Liver (tissue), 9 donors: ENCODE data around the gene C11orf68. TPM values are rescaled to one million over a fixed set of nuclear protein-coding genes. Genes with fewer than 3 reads are reported as not detected.

Experiments
- DNase-seq: peaks from one replicate; pipeline ENCODE4 v3.0.0-alpha.2; 2017; ENCODE audit warnings: low spot score
- H3K27ac ChIP-seq, 2 donors: one replicate each; pipeline ENCODE4 v1.7.0; 2013; ENCODE audit warnings: inconsistent platforms in 2 of 2, low read length in 2 of 2, control low read depth in 1 of 2, low read depth in 1 of 2, mild to moderate bottlenecking in 1 of 2
- H3K27me3 ChIP-seq, 4 donors: one replicate each; pipeline versions ENCODE4 v1.6.1 to v1.7.0; 2013; ENCODE audit warnings: low read length in 3 of 4, inconsistent platforms in 1 of 4, mild to moderate bottlenecking in 1 of 4, moderate library complexity in 1 of 4; ENCODE audit not compliant: control insufficient read depth in 4 of 4, insufficient read depth in 4 of 4
- H3K36me3 ChIP-seq, 4 donors: one replicate each; pipeline versions ENCODE4 v1.6.1 to v1.7.0; 2013; ENCODE audit warnings: low read length in 3 of 4, mild to moderate bottlenecking in 3 of 4, low read depth in 1 of 4, moderate library complexity in 1 of 4; ENCODE audit not compliant: control insufficient read depth in 4 of 4, insufficient read depth in 3 of 4
- H3K4me1 ChIP-seq, 4 donors: one replicate each; pipeline versions ENCODE4 v1.6.1 to v1.7.0; 2013; ENCODE audit warnings: low read length in 3 of 4, mild to moderate bottlenecking in 3 of 4, moderate library complexity in 1 of 4; ENCODE audit not compliant: control insufficient read depth in 4 of 4, insufficient read depth in 4 of 4
- H3K4me3 ChIP-seq, 3 donors: one replicate each; pipeline versions ENCODE4 v1.6.1 to v1.7.0; 2013; ENCODE audit warnings: low read length in 3 of 3, control low read depth in 1 of 3, low read depth in 1 of 3, mild to moderate bottlenecking in 1 of 3
- H3K9ac ChIP-seq, 2 donors: one replicate each; pipeline ENCODE4 v1.7.0; 2013; ENCODE audit warnings: low read length in 2 of 2, mild to moderate bottlenecking in 2 of 2, moderate library complexity in 2 of 2, control low read depth in 1 of 2, low read depth in 1 of 2
- H3K9me3 ChIP-seq, 4 donors: one replicate each; pipeline versions ENCODE4 v1.6.1 to v1.7.0; 2013; ENCODE audit warnings: low read length in 3 of 4; ENCODE audit not compliant: control insufficient read depth in 4 of 4
- ATF3 ChIP-seq: IDR thresholded peaks from 2 replicates; pipeline ENCODE4 v1.6.1; 2016; ENCODE audit warnings: antibody characterized with exemption
- EGR1 ChIP-seq, 2 donors: IDR thresholded peaks; 2 replicates each; pipeline ENCODE4 v1.6.1; 2016 to 2018; ENCODE audit warnings: antibody characterized with exemption in 2 of 2, low read depth in 2 of 2
- GABPA ChIP-seq, 2 donors: IDR thresholded peaks in 1 of 2; conservative IDR thresholded peaks in 1 of 2; 2 replicates each; pipeline ENCODE4 v1.6.1; 2016; ENCODE audit warnings: antibody characterized with exemption in 2 of 2, mild to moderate bottlenecking in 1 of 2, moderate library complexity in 1 of 2
- HNF4A ChIP-seq, 2 donors: conservative IDR thresholded peaks; 2 replicates each; pipeline ENCODE4 v1.6.1; 2016; ENCODE audit warnings: antibody characterized with exemption in 2 of 2, mild to moderate bottlenecking in 2 of 2
- REST ChIP-seq: IDR thresholded peaks from 2 replicates; pipeline ENCODE4 v1.6.1; 2016; ENCODE audit warnings: antibody characterized with exemption, mild to moderate bottlenecking
- RXRA ChIP-seq, 2 donors: IDR thresholded peaks; 2 replicates each; pipeline ENCODE4 v1.6.1; 2017 to 2018; ENCODE audit warnings: antibody characterized with exemption in 2 of 2, mild to moderate bottlenecking in 1 of 2
- SP1 ChIP-seq: IDR thresholded peaks from 2 replicates; pipeline ENCODE4 v1.6.1; 2018; ENCODE audit warnings: antibody characterized with exemption, mild to moderate bottlenecking
- TAF1 ChIP-seq: conservative IDR thresholded peaks from 2 replicates; pipeline ENCODE4 v1.6.1; 2016; ENCODE audit warnings: antibody characterized with exemption, mild to moderate bottlenecking
- YY1 ChIP-seq: IDR thresholded peaks from 2 replicates; pipeline ENCODE4 v1.6.1; 2016; ENCODE audit warnings: antibody characterized with exemption, mild to moderate bottlenecking
- WGBS: extraction: QIAGEN DNeasy Blood & Tissue Kit; methylation state at CpG from one replicate; pipeline ENCODE4 v1.1.7; 2013; 5-methylcytosine and 5-hydroxymethylcytosine counted together
- polyA plus RNA-seq, 2 donors: library from polyadenylated mRNA; stranded (reverse) in 1 of 2; unstranded in 1 of 2; fragments of 200-250 nt in 1 of 2; fragments of >200 nt in 1 of 2; fragmentation: Nextera tagmentation in 1 of 2; extraction: Ambion mirVana in 1 of 2; gene quantifications; one replicate each; pipeline versions ENCODE4 v1.2.1 to v1.2.3, GENCODE V29; 2013 to 2015
- total RNA-seq, 2 donors: library from RNA; depleted of rRNA; stranded (reverse); fragments of >200 nt; gene quantifications; one replicate each; pipeline ENCODE4 v1.2.3, GENCODE V29; 2014
- TF ChIP-seq, protein P1 (sequence below): fragments of 150-350 bp; IDR thresholded peaks from 2 replicates; pipeline ENCODE4 v1.5.1; 2017; ENCODE audit warnings: improper control_type of control experiment, low read depth, low read length; ENCODE audit not compliant: missing input control
- TF ChIP-seq, protein P2 (sequence below): IDR thresholded peaks from 2 replicates; pipeline ENCODE4 v1.6.1; 2016; ENCODE audit warnings: antibody characterized with exemption
- TF ChIP-seq, protein P3 (sequence below): IDR thresholded peaks from 2 replicates; pipeline ENCODE4 v1.6.1; 2016; ENCODE audit warnings: antibody characterized with exemption
- donor health status: healthy.
- donor health status: healthy.
- donor health status: healthy.
- donor health status: healthy.
- donor health status: healthy.

The C11orf68 gene
- total and polyA plus RNA-seq, 4 donors = 4.4 to 15.4 (median 11.2) TPM

DNA sequence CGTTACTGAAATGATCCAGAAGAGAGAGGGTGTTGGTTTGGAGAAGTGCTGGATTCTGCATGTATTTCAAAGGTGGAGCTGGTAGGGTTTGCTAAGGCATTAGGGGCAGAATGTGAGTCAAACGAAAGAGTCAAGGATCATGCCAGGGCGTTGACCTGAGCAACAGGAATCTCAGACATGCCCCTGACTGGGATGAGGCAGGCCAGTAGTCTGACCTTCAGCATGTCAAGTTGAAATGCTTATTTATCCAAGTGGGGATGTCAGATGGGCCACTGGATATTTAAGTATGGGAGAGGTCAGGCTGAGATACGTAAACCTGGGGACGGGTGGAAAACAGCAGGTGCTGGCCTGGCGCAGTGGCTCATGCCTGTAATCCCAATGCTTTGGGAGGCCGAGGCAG lies 23.7 kb upstream of the C11orf68 start (continued):
- no peak for TF ChIP-seq REST
- TF ChIP-seq, protein P1, sequence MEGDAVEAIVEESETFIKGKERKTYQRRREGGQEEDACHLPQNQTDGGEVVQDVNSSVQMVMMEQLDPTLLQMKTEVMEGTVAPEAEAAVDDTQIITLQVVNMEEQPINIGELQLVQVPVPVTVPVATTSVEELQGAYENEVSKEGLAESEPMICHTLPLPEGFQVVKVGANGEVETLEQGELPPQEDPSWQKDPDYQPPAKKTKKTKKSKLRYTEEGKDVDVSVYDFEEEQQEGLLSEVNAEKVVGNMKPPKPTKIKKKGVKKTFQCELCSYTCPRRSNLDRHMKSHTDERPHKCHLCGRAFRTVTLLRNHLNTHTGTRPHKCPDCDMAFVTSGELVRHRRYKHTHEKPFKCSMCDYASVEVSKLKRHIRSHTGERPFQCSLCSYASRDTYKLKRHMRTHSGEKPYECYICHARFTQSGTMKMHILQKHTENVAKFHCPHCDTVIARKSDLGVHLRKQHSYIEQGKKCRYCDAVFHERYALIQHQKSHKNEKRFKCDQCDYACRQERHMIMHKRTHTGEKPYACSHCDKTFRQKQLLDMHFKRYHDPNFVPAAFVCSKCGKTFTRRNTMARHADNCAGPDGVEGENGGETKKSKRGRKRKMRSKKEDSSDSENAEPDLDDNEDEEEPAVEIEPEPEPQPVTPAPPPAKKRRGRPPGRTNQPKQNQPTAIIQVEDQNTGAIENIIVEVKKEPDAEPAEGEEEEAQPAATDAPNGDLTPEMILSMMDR = no peak
- no peak for TF ChIP-seq SP1

DNA sequence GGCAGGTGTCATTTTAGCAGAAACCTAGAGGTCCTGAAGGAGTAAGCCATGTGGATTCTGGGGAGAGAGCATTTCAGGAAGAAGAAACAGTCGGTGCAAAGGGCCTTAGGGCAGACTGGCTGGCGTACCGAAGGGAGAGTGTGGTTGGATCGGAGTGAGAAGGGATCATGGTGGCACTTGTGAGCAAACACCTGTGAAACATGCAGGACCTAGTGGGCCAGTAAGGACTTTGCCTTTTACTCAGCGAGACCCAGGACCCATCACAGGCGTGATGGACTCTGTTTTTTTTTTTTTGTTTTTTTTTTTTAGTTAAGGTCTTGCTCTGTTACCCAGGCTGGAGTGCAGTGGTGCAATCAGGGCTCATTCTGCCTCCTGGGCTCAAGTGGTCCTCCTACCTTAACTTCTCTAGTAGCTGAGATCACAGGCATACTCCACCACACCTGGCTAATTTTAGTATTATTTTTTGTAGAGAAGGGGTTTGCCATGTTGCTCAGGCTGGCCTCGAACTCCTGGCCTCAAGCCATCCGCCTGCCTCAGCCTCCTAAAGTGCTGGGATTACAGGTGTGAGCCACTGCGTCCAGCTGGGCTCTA lies 23.0 kb upstream of the C11orf68 start:
- H3K4me3 ChIP-seq = no peak overlapping the region
- no peak overlapping the region for H3K9ac ChIP-seq

More for the DNA sequence above, 23.0 kb upstream of the C11orf68 start:
- TF ChIP-seq EGR1 (IDR thresholded peaks at IDR 0.05; ENCODE audit: low read depth in 2 of 2) = no peak
- no peak for TF ChIP-seq YY1
- TF ChIP-seq, protein P2, sequence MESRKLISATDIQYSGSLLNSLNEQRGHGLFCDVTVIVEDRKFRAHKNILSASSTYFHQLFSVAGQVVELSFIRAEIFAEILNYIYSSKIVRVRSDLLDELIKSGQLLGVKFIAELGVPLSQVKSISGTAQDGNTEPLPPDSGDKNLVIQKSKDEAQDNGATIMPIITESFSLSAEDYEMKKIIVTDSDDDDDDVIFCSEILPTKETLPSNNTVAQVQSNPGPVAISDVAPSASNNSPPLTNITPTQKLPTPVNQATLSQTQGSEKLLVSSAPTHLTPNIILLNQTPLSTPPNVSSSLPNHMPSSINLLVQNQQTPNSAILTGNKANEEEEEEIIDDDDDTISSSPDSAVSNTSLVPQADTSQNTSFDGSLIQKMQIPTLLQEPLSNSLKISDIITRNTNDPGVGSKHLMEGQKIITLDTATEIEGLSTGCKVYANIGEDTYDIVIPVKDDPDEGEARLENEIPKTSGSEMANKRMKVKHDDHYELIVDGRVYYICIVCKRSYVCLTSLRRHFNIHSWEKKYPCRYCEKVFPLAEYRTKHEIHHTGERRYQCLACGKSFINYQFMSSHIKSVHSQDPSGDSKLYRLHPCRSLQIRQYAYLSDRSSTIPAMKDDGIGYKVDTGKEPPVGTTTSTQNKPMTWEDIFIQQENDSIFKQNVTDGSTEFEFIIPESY = no peak
- no peak for TF ChIP-seq REST
- no peak for TF ChIP-seq GABPA (IDR thresholded peaks at IDR 0.05 in 1 of 2, conservative IDR thresholded peaks at IDR 0.05 in 1 of 2)
- TF ChIP-seq, protein P1 = no peak
- TF ChIP-seq TAF1 = no peak
- TF ChIP-seq HNF4A (conservative IDR thresholded peaks at IDR 0.05) = no peak
- TF ChIP-seq, protein P3, sequence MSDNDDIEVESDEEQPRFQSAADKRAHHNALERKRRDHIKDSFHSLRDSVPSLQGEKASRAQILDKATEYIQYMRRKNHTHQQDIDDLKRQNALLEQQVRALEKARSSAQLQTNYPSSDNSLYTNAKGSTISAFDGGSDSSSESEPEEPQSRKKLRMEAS = no peak
- TF ChIP-seq ATF3 = no peak
- no peak for TF ChIP-seq RXRA (IDR thresholded peaks at IDR 0.05)
- H3K4me1 ChIP-seq = peaks cover 0 to 2% (median 0%) of the 10 kb centered on the region in 4 donors
- no peak overlapping the region for H3K27ac ChIP-seq
- no peaks in the 10 kb centered on the region for H3K9me3 ChIP-seq
- H3K27me3 ChIP-seq = no peaks in the 10 kb centered on the region
- DNase-seq = no peak
- 76% methylated on average over 9 of the region's 9 CpGs for WGBS
- H3K36me3 ChIP-seq = no peaks in the 10 kb centered on the region
